Stimulated activated CD8-positive, alpha-beta memory T cell treated with anti-CD3 and anti-CD28 coated beads, Interleukin-12 subunit alpha, Interleukin-12 subunit beta, amount 100 ng/mL, for 4 hours (primary cell): Measurements from ENCODE around the gene ARFGEF2.
"Not testable (repeated sequence)": the region's sequence is repeated elsewhere in the genome, so short reads cannot be mapped to it uniquely, and the experiment has no call there.

ENCODE experiments used
- DNase-seq: peaks from one replicate; pipeline ENCODE4 v3.0.0-alpha.2; 2020; ENCODE audit warnings: low read depth

The ARFGEF2 gene

GRCh38 chr20:48921168-48921882, at the start of gene ARFGEF2:
ARFGEF2 (plus strand) TSS chr20:48921711; CDS start chr20:48921890, 179 bp downstream.
- peak; percentile 89 for DNase-seq

- DNase-seq = no peak
Measured at GRCh38 chr20:48875233-48875913, 46.1 kb upstream of the ARFGEF2 start.

GRCh38 chr20:48875914-48876240, 45.6 kb upstream of the ARFGEF2 start:
- DNase-seq = no peak

GRCh38 chr20:48877304-48877703, 44.2 kb upstream of the ARFGEF2 start:
- no peak for DNase-seq

- DNase-seq = no peak
Measured at GRCh38 chr20:48878534-48879248, 42.8 kb upstream of the ARFGEF2 start.

GRCh38 chr20:48879612-48880245, 41.8 kb upstream of the ARFGEF2 start:
- DNase-seq = no peak

- no peak for DNase-seq
Measured at GRCh38 chr20:48880331-48880730, 41.2 kb upstream of the ARFGEF2 start.

GRCh38 chr20:48880981-48881657, 40.4 kb upstream of the ARFGEF2 start:
- DNase-seq = no peak

GRCh38 chr20:48885237-48885636, 36.3 kb upstream of the ARFGEF2 start:
- no peak for DNase-seq

- no peak for DNase-seq
Measured at GRCh38 chr20:48886194-48886593, 35.3 kb upstream of the ARFGEF2 start.

GRCh38 chr20:48886811-48887210, 34.7 kb upstream of the ARFGEF2 start:
- DNase-seq = no peak

- not testable (repeated sequence) for DNase-seq
Measured at GRCh38 chr20:48888517-48888916, 33.0 kb upstream of the ARFGEF2 start.

GRCh38 chr20:48889140-48889790, 32.2 kb upstream of the ARFGEF2 start:
- DNase-seq = no peak

- no peak for DNase-seq
Measured at GRCh38 chr20:48891235-48892048, 30.1 kb upstream of the ARFGEF2 start.

- DNase-seq = no peak
Measured at GRCh38 chr20:48892049-48892470, 29.5 kb upstream of the ARFGEF2 start.

- DNase-seq = no peak
Measured at GRCh38 chr20:48892891-48893290, 28.6 kb upstream of the ARFGEF2 start.

GRCh38 chr20:48893374-48893773, 28.1 kb upstream of the ARFGEF2 start:
- DNase-seq = no peak

- no peak for DNase-seq
Measured at GRCh38 chr20:48897305-48898010, 24.1 kb upstream of the ARFGEF2 start.

GRCh38 chr20:48898210-48898609, 23.3 kb upstream of the ARFGEF2 start:
- no peak for DNase-seq
